ENCODE measurements around the gene CDH8. TPM values are rescaled to one million over a fixed set of nuclear protein-coding genes. Genes with fewer than 3 reads are reported as not detected.

The CDH8 gene
- total RNA-seq, 1 experiment from 2014 or later: 2.5 TPM

DNA sequence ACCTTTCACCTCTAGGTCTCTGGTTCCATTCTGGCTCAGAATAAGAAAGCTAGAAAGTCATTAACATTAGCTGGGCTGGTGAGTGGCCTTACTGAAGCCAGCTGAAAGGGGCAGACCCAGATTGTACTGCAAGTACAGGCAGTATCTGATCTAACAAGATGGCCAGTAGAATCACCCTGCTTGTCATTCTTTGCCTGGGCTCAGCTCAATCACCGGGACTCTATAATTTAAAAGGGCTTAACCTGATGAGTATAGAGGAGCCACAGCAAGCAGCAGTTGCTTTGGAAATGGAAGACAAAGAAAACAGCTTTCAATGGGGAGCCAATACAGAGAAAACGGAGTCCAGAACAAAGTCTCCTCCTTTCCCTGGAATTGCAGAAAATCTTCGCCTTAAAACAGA lies 13.6 kb downstream of the CDH8 start:
- H2AFZ ChIP-seq (ENCODE audit: low read depth, low read length, poor library complexity, severe bottlenecking): no peak overlapping the region
- intact Hi-C loops (cut with micrococcal nuclease): no loop called here
- CTCF ChIA-PET: no interaction called here
- POLR2A ChIA-PET: no interaction called here
- H3K27me3 ChIP-seq (ENCODE audit: insufficient read depth, low read length): no peaks in the 10 kb centered on the region
- no peak overlapping the region for H3K4me3 ChIP-seq (replicated peaks in 1 of 2; ENCODE audit: low read depth in 1 of 2, low read length in 2 of 2)
- ATAC-seq: no peak
- TF ChIP-seq ELF1 (IDR thresholded peaks at IDR 0.05; ENCODE audit: borderline replicate concordance, low read depth) (no peak), YY1 (IDR thresholded peaks at IDR 0.05; ENCODE audit: extremely low read depth, insufficient replicate concordance, low read depth, low read length) (no peak), EZH2 (IDR thresholded peaks at IDR 0.05) (no peak)
- TF ChIP-seq, protein P1, sequence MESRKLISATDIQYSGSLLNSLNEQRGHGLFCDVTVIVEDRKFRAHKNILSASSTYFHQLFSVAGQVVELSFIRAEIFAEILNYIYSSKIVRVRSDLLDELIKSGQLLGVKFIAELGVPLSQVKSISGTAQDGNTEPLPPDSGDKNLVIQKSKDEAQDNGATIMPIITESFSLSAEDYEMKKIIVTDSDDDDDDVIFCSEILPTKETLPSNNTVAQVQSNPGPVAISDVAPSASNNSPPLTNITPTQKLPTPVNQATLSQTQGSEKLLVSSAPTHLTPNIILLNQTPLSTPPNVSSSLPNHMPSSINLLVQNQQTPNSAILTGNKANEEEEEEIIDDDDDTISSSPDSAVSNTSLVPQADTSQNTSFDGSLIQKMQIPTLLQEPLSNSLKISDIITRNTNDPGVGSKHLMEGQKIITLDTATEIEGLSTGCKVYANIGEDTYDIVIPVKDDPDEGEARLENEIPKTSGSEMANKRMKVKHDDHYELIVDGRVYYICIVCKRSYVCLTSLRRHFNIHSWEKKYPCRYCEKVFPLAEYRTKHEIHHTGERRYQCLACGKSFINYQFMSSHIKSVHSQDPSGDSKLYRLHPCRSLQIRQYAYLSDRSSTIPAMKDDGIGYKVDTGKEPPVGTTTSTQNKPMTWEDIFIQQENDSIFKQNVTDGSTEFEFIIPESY (IDR thresholded peaks at IDR 0.05; ENCODE audit: extremely low read depth, insufficient replicate concordance, low read length): no peak
- no TSS peak for BruUV-seq (replicated peaks)
- H3K9me3 ChIP-seq (ENCODE audit: control insufficient read depth in 1 of 2, insufficient read depth in 1 of 2, low read depth in 1 of 2, low read length in 2 of 2): peaks cover 4 to 8% of the 10 kb centered on the region in 2 experiments; a peak in 2 of 4 replicates
- H3K79me2 ChIP-seq (ENCODE audit: insufficient read depth, low read length): no peaks in the 10 kb centered on the region
- no peak overlapping the region for H3K27ac ChIP-seq (ENCODE audit: low read depth, low read length)
- H3K4me2 ChIP-seq (ENCODE audit: low read length): no peak overlapping the region
- DNase-seq (ENCODE audit: low read depth, low spot score): no peak
- no peaks in the 10 kb centered on the region for H3K36me3 ChIP-seq (ENCODE audit: control insufficient read depth in 1 of 2, insufficient read depth in 2 of 2, low read length in 2 of 2)
- no peak overlapping the region for H3K9ac ChIP-seq (ENCODE audit: low read length)
- RAD21 ChIA-PET (ENCODE audit: low non-redundant PET in 1 of 2, low total read pairs in 2 of 2, uncharacterized antibody in 2 of 2, unreplicated experiment in 2 of 2): no interaction called here
- H3K4me1 ChIP-seq (ENCODE audit: control insufficient read depth in 1 of 2, insufficient read depth in 2 of 2, low read length in 2 of 2): no peaks in the 10 kb centered on the region
- H4K20me1 ChIP-seq (ENCODE audit: insufficient read depth): no peaks in the 10 kb centered on the region
- H3K9me2 ChIP-seq (ENCODE audit: insufficient read depth): no peaks in the 10 kb centered on the region

DNA sequence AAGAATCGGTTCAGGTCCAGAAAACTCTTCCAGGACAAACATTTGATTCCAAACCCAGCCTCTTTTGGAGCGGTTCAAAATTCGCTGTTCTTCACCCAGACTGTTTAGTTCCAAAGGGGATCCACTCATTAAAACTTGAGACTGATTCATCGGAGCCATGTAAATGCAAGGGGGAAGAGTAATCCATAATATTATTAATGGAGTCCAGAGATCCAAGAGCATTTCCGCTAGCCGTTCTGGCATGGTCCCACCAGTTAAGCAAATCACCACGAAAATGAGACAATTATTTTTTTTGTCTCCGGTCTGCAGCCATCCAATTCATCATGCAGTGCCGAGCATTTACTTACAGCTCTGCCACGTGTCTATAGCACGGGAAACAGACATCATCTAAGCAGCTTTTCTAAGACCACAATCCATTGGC lies 15.1 kb downstream of the CDH8 start:
- H2AFZ ChIP-seq (ENCODE audit: low read depth, low read length, poor library complexity, severe bottlenecking): no peak overlapping the region
- no peak overlapping the region for H3K27ac ChIP-seq (ENCODE audit: low read depth, low read length)
- no peaks in the 10 kb centered on the region for H3K36me3 ChIP-seq (ENCODE audit: control insufficient read depth in 1 of 2, insufficient read depth in 2 of 2, low read length in 2 of 2)
- no peaks in the 10 kb centered on the region for H3K27me3 ChIP-seq (ENCODE audit: insufficient read depth, low read length)
- DNase-seq (ENCODE audit: low read depth, low spot score): no peak
- ChIA-PET POLR2A (no interaction called here), CTCF (no interaction called here), RAD21 (ENCODE audit: low non-redundant PET in 1 of 2, low total read pairs in 2 of 2, uncharacterized antibody in 2 of 2, unreplicated experiment in 2 of 2) (no interaction called here)
- no peak overlapping the region for H3K9ac ChIP-seq (ENCODE audit: low read length)
- no peak overlapping the region for H3K4me2 ChIP-seq (ENCODE audit: low read length)
- peaks cover 7 to 13% of the 10 kb centered on the region in 2 experiments; a peak in 2 of 4 replicates for H3K9me3 ChIP-seq (ENCODE audit: control insufficient read depth in 1 of 2, insufficient read depth in 1 of 2, low read depth in 1 of 2, low read length in 2 of 2)
- H3K4me1 ChIP-seq (ENCODE audit: control insufficient read depth in 1 of 2, insufficient read depth in 2 of 2, low read length in 2 of 2): no peaks in the 10 kb centered on the region
- H3K4me3 ChIP-seq (replicated peaks in 1 of 2; ENCODE audit: low read depth in 1 of 2, low read length in 2 of 2): no peak overlapping the region
- no peaks in the 10 kb centered on the region for H3K9me2 ChIP-seq (ENCODE audit: insufficient read depth)
- BruUV-seq (replicated peaks): no TSS peak
- H3K79me2 ChIP-seq (ENCODE audit: insufficient read depth, low read length): no peaks in the 10 kb centered on the region
- H4K20me1 ChIP-seq (ENCODE audit: insufficient read depth): no peaks in the 10 kb centered on the region
- ATAC-seq: no peak
- intact Hi-C loops (cut with micrococcal nuclease): no loop called here
- TF ChIP-seq, protein P2, sequence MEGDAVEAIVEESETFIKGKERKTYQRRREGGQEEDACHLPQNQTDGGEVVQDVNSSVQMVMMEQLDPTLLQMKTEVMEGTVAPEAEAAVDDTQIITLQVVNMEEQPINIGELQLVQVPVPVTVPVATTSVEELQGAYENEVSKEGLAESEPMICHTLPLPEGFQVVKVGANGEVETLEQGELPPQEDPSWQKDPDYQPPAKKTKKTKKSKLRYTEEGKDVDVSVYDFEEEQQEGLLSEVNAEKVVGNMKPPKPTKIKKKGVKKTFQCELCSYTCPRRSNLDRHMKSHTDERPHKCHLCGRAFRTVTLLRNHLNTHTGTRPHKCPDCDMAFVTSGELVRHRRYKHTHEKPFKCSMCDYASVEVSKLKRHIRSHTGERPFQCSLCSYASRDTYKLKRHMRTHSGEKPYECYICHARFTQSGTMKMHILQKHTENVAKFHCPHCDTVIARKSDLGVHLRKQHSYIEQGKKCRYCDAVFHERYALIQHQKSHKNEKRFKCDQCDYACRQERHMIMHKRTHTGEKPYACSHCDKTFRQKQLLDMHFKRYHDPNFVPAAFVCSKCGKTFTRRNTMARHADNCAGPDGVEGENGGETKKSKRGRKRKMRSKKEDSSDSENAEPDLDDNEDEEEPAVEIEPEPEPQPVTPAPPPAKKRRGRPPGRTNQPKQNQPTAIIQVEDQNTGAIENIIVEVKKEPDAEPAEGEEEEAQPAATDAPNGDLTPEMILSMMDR (IDR thresholded peaks at IDR 0.05 in 2 of 3, conservative IDR thresholded peaks at IDR 0.05 in 1 of 3; ENCODE audit: borderline replicate concordance in 1 of 3, insufficient read depth in 1 of 3, low read depth in 2 of 3, low read length in 2 of 3): no peak
- TF ChIP-seq ELF1 (IDR thresholded peaks at IDR 0.05; ENCODE audit: borderline replicate concordance, low read depth) (no peak), POLR2A (IDR thresholded peaks at IDR 0.05; ENCODE audit: borderline replicate concordance, extremely low read depth, insufficient read depth, insufficient read length) (no peak), JUND (IDR thresholded peaks at IDR 0.05) (no peak), SRF (IDR thresholded peaks at IDR 0.05; ENCODE audit: low read depth) (no peak), EZH2 (IDR thresholded peaks at IDR 0.05) (no peak), CEBPB (IDR thresholded peaks at IDR 0.05; ENCODE audit: low read depth) (no peak), ATF3 (IDR thresholded peaks at IDR 0.05) (no peak), SIN3A (IDR thresholded peaks at IDR 0.05; ENCODE audit: low read depth) (no peak), RAD21 (IDR thresholded peaks at IDR 0.05; ENCODE audit: low read depth) (no peak), TCF7L2 (IDR thresholded peaks at IDR 0.05; ENCODE audit: borderline replicate concordance, extremely low read depth, insufficient read depth, insufficient read length) (no peak)
- TF ChIP-seq, protein P1 (IDR thresholded peaks at IDR 0.05; ENCODE audit: extremely low read depth, insufficient replicate concordance, low read length): no peak
- TF ChIP-seq, protein P3, sequence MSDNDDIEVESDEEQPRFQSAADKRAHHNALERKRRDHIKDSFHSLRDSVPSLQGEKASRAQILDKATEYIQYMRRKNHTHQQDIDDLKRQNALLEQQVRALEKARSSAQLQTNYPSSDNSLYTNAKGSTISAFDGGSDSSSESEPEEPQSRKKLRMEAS (IDR thresholded peaks at IDR 0.05): no peak
